CD4-positive, alpha-beta memory T cell (primary cell): ENCODE results near the gene ZWILCH. TPM values are rescaled to one million over a fixed set of nuclear protein-coding genes. Genes with fewer than 3 reads are reported as not detected.
A peak's percentile ranks its signal among the peaks of the same experiment; 100 is the strongest.
"Not testable (repeated sequence)": the region's sequence is repeated elsewhere in the genome, so short reads cannot be mapped to it uniquely, and the experiment has no call there.

ENCODE experiments used
- CTCF ChIA-PET: fragments of 350-600 bp; sonication (Branson Sonifier 250); formaldehyde crosslinking; loops from one replicate; lab custom pipeline; 2021; ENCODE audit warnings: inconsistent platforms; ENCODE audit not compliant: partially characterized antibody; lab: Charles Lee
- POLR2A ChIA-PET: fragments of 350-600 bp; sonication (Branson Sonifier 250); formaldehyde crosslinking; loops from one replicate; lab custom pipeline; 2021; ENCODE audit not compliant: partially characterized antibody; lab: Charles Lee
- DNase-seq, 5 donors: peaks; one replicate each; pipeline versions ENCODE4 v3.0.0 to v3.0.0-alpha.2; 2020 to 2022; ENCODE audit warnings: mixed read lengths in 1 of 5
- H3K27ac ChIP-seq: one replicate; pipeline ENCODE4 v1.7.0; 2013; ENCODE audit warnings: low read depth, low read length
- H3K27me3 ChIP-seq: 2 replicates; pipeline ENCODE4 v1.7.0; 2013; ENCODE audit warnings: mild to moderate bottlenecking, low read length, moderate library complexity; ENCODE audit not compliant: insufficient read depth
- H3K36me3 ChIP-seq: 2 replicates; pipeline ENCODE4 v1.7.0; 2013; ENCODE audit warnings: mild to moderate bottlenecking, low read length, moderate library complexity; ENCODE audit not compliant: insufficient read depth
- H3K4me1 ChIP-seq: 2 replicates; pipeline ENCODE4 v1.7.0; 2013; ENCODE audit warnings: mild to moderate bottlenecking, low read length, moderate library complexity; ENCODE audit not compliant: insufficient read depth
- H3K4me3 ChIP-seq, 2 donors: one replicate each; pipeline ENCODE4 v1.7.0; 2013; ENCODE audit warnings: low read length in 2 of 2, mild to moderate bottlenecking in 1 of 2
- H3K9me3 ChIP-seq, 2 donors: one replicate each; pipeline ENCODE4 v1.7.0; 2013; ENCODE audit warnings: low read length in 2 of 2, control low read depth in 1 of 2; ENCODE audit not compliant: control insufficient read depth in 1 of 2
- H3K27ac Mint-ChIP-seq, 7 donors: one replicate each; pipeline ENCODE4 v1.8.0; 2020 to 2021; ENCODE audit warnings: mixed read lengths in 7 of 7, mild to moderate bottlenecking in 6 of 7, inconsistent platforms in 3 of 7, moderate library complexity in 3 of 7
- H3K27me3 Mint-ChIP-seq, 2 donors: one replicate each; pipeline ENCODE4 v1.8.0; 2020 to 2021; ENCODE audit warnings: mixed read lengths in 2 of 2
- H3K36me3 Mint-ChIP-seq, 2 donors: one replicate each; pipeline ENCODE4 v1.8.0; 2020 to 2021; ENCODE audit warnings: mixed read lengths in 2 of 2, inconsistent platforms in 1 of 2, mild to moderate bottlenecking in 1 of 2
- H3K4me1 Mint-ChIP-seq, 4 donors: one replicate each; pipeline ENCODE4 v1.8.0; 2020 to 2021; ENCODE audit warnings: mixed read lengths in 4 of 4, mild to moderate bottlenecking in 1 of 4
- H3K4me3 Mint-ChIP-seq, 8 donors: one replicate each; pipeline ENCODE4 v1.8.0; 2020 to 2021; ENCODE audit warnings: mixed read lengths in 8 of 8, mild to moderate bottlenecking in 7 of 8, moderate library complexity in 6 of 8, inconsistent platforms in 3 of 8
- H3K9me3 Mint-ChIP-seq, 8 donors: one replicate each; pipeline ENCODE4 v1.8.0; 2020 to 2021; ENCODE audit warnings: mixed read lengths in 8 of 8, mild to moderate bottlenecking in 5 of 8, inconsistent platforms in 3 of 8, moderate library complexity in 1 of 8
- intact Hi-C: fragments of 100-400 bp; cut with micrococcal nuclease; formaldehyde crosslinking; loops from one replicate; pipeline ENCODE4 v1.15.1; 2023
- polyA plus RNA-seq, 2 donors: library from polyadenylated mRNA; unstranded; fragments of 300-500 nt; fragmentation: Illumina TruSeq; gene quantifications; one replicate each; pipeline ENCODE4 v1.2.3, GENCODE V29; 2021
- total RNA-seq, 2 experiments: library from RNA; stranded (reverse); gene quantifications; one replicate each; pipeline ENCODE4 v1.2.3, GENCODE V29; 2021

Gene ZWILCH
- total RNA-seq = 1 to 10 TPM; 5.1 to 6.5 TPM
- 1 to 10 TPM; 6.2 to 7.2 TPM for polyA plus RNA-seq

DNA sequence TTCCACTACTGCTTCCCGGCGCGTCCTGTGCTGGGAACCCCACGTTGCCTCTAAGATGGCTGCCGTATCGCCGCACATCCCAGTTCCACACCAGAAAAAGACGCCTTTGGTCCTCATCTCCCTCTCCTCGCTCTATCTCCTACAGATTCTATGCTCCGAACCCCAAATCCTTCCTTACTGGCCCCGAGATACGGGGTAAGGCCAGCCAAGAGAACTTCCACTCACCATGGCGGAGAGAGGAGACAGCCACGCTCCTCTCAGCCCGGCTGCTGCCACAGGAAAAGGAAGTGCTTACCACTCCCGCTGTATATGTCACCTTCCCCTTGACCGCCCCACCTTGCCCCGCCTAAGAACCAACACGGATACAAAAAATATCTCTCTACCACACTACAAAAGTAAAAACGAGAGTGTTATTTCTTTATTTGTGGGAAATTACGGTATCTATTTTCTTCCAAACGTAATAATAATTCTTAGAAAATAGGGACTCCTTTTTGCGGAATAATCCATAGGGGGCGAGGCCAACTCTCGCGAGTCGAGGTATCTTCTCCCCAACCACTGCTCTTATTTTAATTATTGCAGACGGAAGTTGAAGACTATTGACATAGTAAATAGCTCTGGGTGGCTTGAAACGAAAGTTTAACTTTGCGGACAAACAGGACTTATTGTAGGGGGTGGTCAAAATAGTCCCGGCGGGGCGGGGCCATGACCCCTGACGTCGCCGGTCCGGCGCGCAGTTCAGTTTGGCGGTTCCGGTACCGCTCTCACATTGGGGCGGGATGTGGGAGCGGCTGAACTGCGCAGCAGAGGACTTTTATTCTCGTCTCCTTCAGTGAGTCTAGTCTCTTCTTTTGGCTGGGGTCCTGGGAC lies at the start of gene ZWILCH, which contains the start of gene RPL4:
TSS of gene ZWILCH (plus strand) at position 764 of the 867 bp plus-strand sequence. CDS start at position 777, 13 bp downstream.
TSS of gene RPL4 (minus strand) at position 293 of the 867 bp plus-strand sequence. CDS start at position 228, 65 bp downstream.
- POLR2A ChIA-PET = interaction anchor here (0.6 to 3.7 kb wide), 17 partner anchors 8 to 1394 kb away, joined by 3 to 44 read pairs (median 5); partner anchors contain the start of genes DIS3L, MAP2K1, RAB11A and SNAPC5

DNA sequence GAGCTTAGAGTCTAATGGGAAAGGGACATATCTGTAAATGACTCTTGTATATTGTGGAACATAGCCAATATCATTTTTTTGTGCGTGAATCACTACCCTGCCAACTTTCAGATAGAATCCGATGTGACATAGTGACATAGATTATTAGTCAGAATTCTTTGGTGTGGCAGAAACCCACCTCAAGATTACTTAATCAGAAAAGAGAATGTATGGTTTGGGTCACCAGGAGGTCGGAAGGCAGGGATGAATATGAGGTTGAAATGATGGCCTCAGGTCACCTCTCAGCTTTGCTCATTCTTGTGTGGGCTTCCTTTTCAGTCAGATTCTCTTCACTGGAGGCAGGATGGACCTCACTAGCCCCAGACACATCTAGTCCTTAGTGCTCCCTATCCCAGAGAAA lies 48.9 kb upstream of the ZWILCH start:
- Mint-ChIP-seq H3K9me3 (no peaks in the 10 kb centered on the region), H3K4me3 (no peak overlapping the region), H3K4me1 (peaks cover 10 to 27% (median 19%) of the 10 kb centered on the region in 4 donors), H3K27me3 (no peaks in the 10 kb centered on the region), H3K27ac (peak overlapping the region in 3 of 7 donors; percentile 17 to 64 (median 53)), H3K36me3 (peaks cover 13 to 33% of the 10 kb centered on the region in 2 donors)
- no peak overlapping the region for H3K4me3 ChIP-seq
- no peaks in the 10 kb centered on the region for H3K4me1 ChIP-seq
- H3K27me3 ChIP-seq = no peaks in the 10 kb centered on the region
- intact Hi-C loops = no loop called here
- no peaks in the 10 kb centered on the region for H3K9me3 ChIP-seq
- no peaks in the 10 kb centered on the region for H3K36me3 ChIP-seq
- DNase-seq = no peak
- H3K27ac ChIP-seq = no peak overlapping the region
- ChIA-PET POLR2A (no interaction called here), CTCF (interaction anchor here (0.8 kb wide), 1 partner anchor 42 kb away, joined by 3 read pairs; the partner anchor contains the start of gene SNAPC5)

More for the DNA sequence above, at the start of gene ZWILCH, which contains the start of gene RPL4:
- H3K27me3 ChIP-seq = no peaks in the 10 kb centered on the region
- CTCF ChIA-PET = interaction anchor here (1.3 to 3.4 kb wide), 4 partner anchors 18 to 894 kb away, joined by 3 to 25 read pairs (median 4); partner anchors contain the start of gene MAP2K1
- peak within 1 kb of the TSS; percentile 86 to 97 for H3K4me3 ChIP-seq
- H3K27ac ChIP-seq = peak within 1 kb of the TSS; percentile 89
- Mint-ChIP-seq H3K4me3 (peak within 1 kb of the TSS; percentile 98 to 100 (median 100)), H3K4me1 (peaks cover 31 to 67% (median 41%) of the 10 kb centered on the region in 4 donors), H3K27me3 (no peaks in the 10 kb centered on the region), H3K27ac (peak within 1 kb of the TSS; percentile 96 to 100 (median 99)), H3K36me3 (peaks cover 30 to 60% of the 10 kb centered on the region in 2 donors), H3K9me3 (peaks cover 0 to 3% (median 0%) of the 10 kb centered on the region in 8 donors)
- peaks cover 35% of the 10 kb centered on the region for H3K4me1 ChIP-seq
- no peaks in the 10 kb centered on the region for H3K9me3 ChIP-seq
- intact Hi-C loops = loop anchor here (1.0 to 10.0 kb wide), 6 partner anchors 7 to 1200 kb away; partner anchors contain the start of genes MAP2K1, MAP2K5, RNU5B-1 and SNAPC5
- peaks cover 37% of the 10 kb centered on the region for H3K36me3 ChIP-seq
- DNase-seq = peak; percentile 85 to 89 (median 88)

DNA sequence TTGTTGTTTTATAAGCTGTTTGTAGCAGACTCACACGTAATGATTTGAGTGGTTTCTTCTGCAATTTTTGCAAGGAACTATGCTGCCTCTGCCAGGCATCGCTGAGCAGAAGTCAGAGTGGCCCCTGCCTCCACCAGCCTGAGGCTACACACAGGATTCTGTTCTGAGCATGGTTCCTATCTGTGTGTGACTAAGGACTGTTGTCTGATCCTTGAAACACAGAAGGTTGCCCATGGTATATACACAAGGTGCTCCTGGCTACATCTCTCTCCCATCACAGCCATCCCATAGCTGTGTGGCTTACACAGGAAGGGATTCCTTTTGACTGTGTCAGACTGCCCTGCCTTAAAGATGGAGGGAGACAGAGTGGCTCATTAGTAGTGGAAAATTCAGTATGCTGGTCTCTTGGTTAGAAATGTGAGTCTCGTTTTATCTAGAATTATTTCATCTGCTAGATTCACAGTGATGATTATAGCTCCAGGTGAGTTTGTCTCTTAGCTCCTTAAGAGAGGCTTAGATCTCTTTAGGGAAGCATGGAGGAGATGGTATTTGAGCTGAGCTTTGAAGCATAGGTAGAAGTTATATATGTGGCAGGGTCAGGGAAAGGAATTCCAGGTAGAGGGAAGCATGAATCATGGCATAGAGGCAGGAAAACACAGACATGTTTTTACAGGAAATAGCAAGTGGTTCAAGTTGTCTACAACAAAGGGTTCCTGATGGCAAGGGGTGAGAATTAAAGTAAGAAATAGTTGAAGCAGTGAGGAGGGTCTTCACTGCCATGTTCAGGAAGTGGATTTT lies 45.1 kb upstream of the ZWILCH start:
- no peaks in the 10 kb centered on the region for H3K27me3 ChIP-seq
- H3K27ac ChIP-seq = no peak overlapping the region
- no peak for DNase-seq
- ChIA-PET CTCF (interaction anchor here (1.1 to 1.6 kb wide), 2 partner anchors 12 to 19 kb away, joined by 3 read pairs; no protein-coding TSS in a partner anchor), POLR2A (no interaction called here)
- peaks cover 10 to 26% (median 19%) of the 10 kb centered on the region in 4 donors for H3K4me1 Mint-ChIP-seq
- H3K4me3 ChIP-seq = no peak overlapping the region
- H3K27me3 Mint-ChIP-seq = no peaks in the 10 kb centered on the region
- peak overlapping the region in 6 of 7 donors; percentile 28 to 88 (median 52) for H3K27ac Mint-ChIP-seq
- peaks cover 14 to 32% of the 10 kb centered on the region in 2 donors for H3K36me3 Mint-ChIP-seq
- intact Hi-C loops = no loop called here
- no peaks in the 10 kb centered on the region for H3K9me3 ChIP-seq
- no peaks in the 10 kb centered on the region for H3K36me3 ChIP-seq
- no peaks in the 10 kb centered on the region for H3K4me1 ChIP-seq
- no peak overlapping the region for H3K4me3 Mint-ChIP-seq
- H3K9me3 Mint-ChIP-seq = no peaks in the 10 kb centered on the region

DNA sequence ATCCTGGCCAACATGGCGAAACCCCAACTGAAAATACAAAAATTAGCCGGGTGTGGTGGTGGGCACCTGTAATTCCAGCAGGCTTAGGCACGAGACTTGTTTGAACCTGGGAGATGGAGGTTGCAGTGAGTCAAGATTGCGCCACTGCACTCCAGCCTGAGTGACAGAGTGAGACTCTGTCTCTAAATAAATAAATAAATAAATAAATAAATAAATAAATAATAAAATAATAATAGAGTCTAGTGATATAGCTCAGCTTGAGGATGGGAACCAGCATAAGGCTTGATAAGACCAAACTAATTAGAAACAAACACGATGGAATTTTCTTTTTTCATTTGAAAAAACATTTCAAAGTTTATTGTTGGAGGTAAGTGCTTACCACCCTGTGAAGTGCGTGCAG lies 43.8 kb upstream of the ZWILCH start:
- H3K9me3 Mint-ChIP-seq, H3K27me3 ChIP-seq, H3K4me3 Mint-ChIP-seq, H3K36me3 ChIP-seq, H3K4me1 ChIP-seq, DNase-seq, intact Hi-C loops, H3K4me3 ChIP-seq, H3K27me3 Mint-ChIP-seq, POLR2A ChIA-PET, H3K9me3 ChIP-seq, H3K27ac ChIP-seq: not testable (repeated sequence)
- Mint-ChIP-seq H3K4me1 (peaks cover 10 to 23% (median 16%) of the 10 kb centered on the region in 4 donors), H3K27ac (peak overlapping the region in 1 of 7 donors; percentile 71), H3K36me3 (peaks cover 11 to 27% of the 10 kb centered on the region in 2 donors)
- CTCF ChIA-PET = interaction anchor here (0.6 to 1.9 kb wide), 4 partner anchors 11 to 174 kb away, joined by 3 to 4 read pairs (median 4); no protein-coding TSS in a partner anchor

DNA sequence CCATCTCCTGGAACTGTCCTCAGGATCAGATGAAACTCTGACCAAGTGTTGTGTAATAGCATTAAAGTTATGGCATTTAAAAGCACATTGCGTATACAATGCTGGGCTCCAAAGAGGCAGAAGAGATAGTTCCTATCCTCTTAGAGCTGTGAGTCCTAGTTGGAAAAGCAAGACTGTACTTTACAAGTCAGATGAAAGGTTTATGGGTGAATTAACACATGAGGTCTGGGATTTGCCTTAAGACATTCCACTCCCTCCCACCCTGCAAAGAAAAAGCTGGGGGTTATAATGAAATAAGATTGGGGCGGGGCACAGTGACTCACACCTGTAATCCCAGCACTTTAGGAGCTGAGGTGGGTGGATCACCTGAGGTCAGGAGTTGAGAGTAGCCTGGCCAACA lies 43.2 kb upstream of the ZWILCH start:
- peaks cover 8 to 20% (median 13%) of the 10 kb centered on the region in 4 donors for H3K4me1 Mint-ChIP-seq
- no peaks in the 10 kb centered on the region for H3K36me3 ChIP-seq
- intact Hi-C loops = no loop called here
- no peaks in the 10 kb centered on the region for H3K27me3 Mint-ChIP-seq
- peak overlapping the region in 3 of 7 donors; percentile 8 to 32 (median 16) for H3K27ac Mint-ChIP-seq
- H3K4me3 Mint-ChIP-seq = no peak overlapping the region
- H3K9me3 Mint-ChIP-seq = no peaks in the 10 kb centered on the region
- H3K4me3 ChIP-seq = no peak overlapping the region
- no peak overlapping the region for H3K27ac ChIP-seq
- ChIA-PET CTCF (interaction anchor here (0.6 to 1.9 kb wide), 2 partner anchors 10 to 175 kb away, joined by 4 read pairs; no protein-coding TSS in a partner anchor), POLR2A (interaction anchor here (1.1 kb wide), 1 partner anchor 75 kb away, joined by 3 read pairs; the partner anchor contains the start of gene MAP2K1)
- no peaks in the 10 kb centered on the region for H3K27me3 ChIP-seq
- no peaks in the 10 kb centered on the region for H3K9me3 ChIP-seq
- no peaks in the 10 kb centered on the region for H3K4me1 ChIP-seq
- no peak for DNase-seq
- H3K36me3 Mint-ChIP-seq = peaks cover 8 to 24% of the 10 kb centered on the region in 2 donors

DNA sequence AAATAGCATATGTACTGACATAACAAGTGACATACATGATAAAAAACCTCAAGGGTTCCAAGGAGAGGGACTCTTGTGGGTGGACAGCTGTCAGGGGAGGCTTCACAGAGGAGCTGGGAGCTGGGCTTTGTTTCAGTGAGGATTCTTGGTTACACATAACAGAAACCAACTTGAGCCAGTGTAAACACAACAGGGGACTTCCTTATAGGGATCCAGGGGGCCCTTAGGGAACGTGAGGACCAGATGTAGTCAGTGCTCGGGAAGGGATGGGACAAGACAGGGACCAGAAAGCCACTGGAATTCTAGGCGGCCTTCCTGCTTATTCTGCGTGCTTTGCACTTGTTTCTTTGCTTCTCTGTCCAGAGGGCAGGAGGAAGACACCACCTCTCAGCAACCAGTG lies 42.5 kb upstream of the ZWILCH start:
- Mint-ChIP-seq H3K4me1 (peaks cover 9 to 24% (median 14%) of the 10 kb centered on the region in 4 donors), H3K9me3 (no peaks in the 10 kb centered on the region), H3K4me3 (no peak overlapping the region), H3K27ac (peak overlapping the region in 3 of 7 donors; percentile 48 to 63 (median 59)), H3K27me3 (no peaks in the 10 kb centered on the region), H3K36me3 (peaks cover 8 to 24% of the 10 kb centered on the region in 2 donors)
- POLR2A ChIA-PET = interaction anchor here (1.1 kb wide), 1 partner anchor 76 kb away, joined by 3 read pairs; the partner anchor contains the start of gene MAP2K1
- no peaks in the 10 kb centered on the region for H3K4me1 ChIP-seq
- intact Hi-C loops = no loop called here
- CTCF ChIA-PET = no interaction called here
- no peak overlapping the region for H3K4me3 ChIP-seq
- no peaks in the 10 kb centered on the region for H3K27me3 ChIP-seq
- H3K9me3 ChIP-seq = no peaks in the 10 kb centered on the region
- no peak for DNase-seq
- H3K36me3 ChIP-seq = no peaks in the 10 kb centered on the region
- H3K27ac ChIP-seq = no peak overlapping the region
